Stimulated activated CD8-positive, alpha-beta memory T cell treated with anti-CD3 and anti-CD28 coated beads, Interleukin-4, amount 100 ng/mL, for 48 hours (primary cell): ENCODE results near the gene RBM18.

ENCODE experiments used
- DNase-seq: peaks from one replicate; pipeline ENCODE4 v3.0.0-alpha.2; 2020

RBM18 gene

GRCh38 chr9:122201641-122202040 is 63.0 kb downstream of the RBM18 start:
- no peak for DNase-seq

DNA sequence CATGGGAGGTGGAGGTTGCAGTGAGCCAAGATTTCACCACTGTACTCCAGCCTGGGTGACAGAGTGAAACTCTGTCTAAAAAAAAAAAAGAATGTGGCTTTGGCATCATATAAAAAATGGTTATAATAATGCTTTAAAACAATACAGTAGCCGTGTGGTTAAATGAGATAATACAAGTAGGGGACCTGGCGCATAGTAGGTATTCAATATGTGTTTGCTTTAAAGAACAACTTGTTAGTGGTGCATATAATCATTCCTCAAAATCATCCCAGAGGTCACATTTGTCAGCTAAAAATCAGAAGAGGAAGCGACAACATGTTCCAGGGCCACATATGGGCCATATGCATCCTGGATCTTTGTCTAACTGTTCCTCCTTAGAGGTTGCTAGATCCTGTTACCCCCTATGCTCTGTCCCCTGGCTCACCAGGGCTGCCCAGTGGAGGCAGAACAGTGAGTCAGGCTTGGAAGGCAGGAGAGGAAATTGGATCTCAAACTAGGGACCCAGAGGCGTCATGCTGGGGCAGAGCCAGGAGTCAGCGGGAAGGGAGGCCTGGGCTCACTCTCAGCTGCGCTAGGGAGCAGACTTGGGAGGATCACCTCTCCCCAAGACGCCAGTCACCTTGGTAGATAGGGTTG is 63.6 kb downstream of the RBM18 start:
- no peak for DNase-seq

- DNase-seq = no peak
Observed at GRCh38 chr9:122197882-122198281, 66.8 kb downstream of the RBM18 start.

DNA sequence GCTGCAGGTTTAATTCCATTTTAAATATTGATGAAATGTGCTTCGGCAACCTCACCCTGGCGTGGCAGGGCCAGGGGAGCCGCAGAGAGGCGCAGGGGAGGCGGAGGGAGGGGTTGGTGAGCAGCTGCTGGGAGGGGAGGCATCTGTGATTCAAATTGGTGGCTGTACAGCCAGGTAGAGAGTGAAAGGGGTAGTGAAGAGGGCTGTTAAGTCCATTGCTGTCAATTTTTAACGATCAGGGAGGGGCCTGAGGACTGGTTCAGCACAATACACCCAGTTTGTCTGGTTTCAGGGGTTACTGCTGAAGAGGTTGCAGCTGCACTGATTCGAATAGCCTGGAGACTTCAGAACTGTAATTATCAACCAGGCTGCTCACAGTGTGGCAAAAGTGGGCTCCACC is 67.2 kb downstream of the RBM18 start:
- no peak for DNase-seq

- no peak for DNase-seq
Observed at GRCh38 chr9:122195875-122196274, 68.8 kb downstream of the RBM18 start.

DNA sequence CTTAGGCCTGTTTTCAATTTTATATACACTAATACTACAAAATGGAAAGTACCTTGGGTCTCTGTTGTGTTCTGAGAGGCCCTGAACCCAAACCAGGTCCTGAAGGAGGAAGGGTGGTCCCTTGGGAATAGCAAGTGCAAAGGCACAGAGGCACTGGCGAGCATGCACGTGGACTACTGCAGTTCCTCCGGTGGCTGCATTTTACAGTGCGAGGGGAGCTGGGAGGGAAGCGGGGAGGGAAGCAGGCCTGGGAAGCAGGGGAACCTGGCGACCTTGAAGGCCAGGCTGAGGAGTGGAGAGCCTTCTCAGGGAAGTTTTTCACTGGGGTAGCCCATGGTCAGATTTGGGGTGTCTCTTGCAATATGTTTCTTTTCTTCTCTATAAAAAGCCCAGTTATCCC is 71.0 kb downstream of the RBM18 start:
- no peak for DNase-seq

DNA sequence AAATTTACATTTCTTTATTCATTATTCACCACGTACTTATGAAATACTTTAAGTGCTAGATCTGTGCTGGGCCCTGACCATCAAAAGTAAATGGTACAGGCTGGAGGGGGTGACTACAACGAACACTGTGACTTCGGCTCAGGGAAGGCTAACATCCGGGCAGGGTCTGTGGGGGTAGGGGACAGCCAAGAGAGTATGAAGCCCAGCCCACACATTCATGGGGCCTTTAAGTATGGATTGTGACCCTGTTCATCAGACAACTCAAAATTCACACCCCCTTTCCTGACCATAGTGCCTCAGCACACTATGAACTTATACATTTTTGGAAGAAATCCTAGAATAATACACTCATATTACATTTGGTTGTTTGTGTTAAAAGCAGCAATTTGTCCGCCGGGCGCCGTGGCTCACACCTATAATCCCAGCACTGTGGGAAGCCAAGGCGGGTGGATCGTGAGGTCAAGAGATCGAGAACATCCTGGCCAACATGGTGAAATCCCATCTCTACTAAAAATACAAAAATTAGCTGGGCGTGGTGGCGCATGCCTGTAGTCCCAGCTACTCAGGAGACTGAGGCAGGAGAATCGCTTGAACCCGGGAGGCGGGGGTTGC is 71.6 kb downstream of the RBM18 start:
- DNase-seq = no peak

DNA sequence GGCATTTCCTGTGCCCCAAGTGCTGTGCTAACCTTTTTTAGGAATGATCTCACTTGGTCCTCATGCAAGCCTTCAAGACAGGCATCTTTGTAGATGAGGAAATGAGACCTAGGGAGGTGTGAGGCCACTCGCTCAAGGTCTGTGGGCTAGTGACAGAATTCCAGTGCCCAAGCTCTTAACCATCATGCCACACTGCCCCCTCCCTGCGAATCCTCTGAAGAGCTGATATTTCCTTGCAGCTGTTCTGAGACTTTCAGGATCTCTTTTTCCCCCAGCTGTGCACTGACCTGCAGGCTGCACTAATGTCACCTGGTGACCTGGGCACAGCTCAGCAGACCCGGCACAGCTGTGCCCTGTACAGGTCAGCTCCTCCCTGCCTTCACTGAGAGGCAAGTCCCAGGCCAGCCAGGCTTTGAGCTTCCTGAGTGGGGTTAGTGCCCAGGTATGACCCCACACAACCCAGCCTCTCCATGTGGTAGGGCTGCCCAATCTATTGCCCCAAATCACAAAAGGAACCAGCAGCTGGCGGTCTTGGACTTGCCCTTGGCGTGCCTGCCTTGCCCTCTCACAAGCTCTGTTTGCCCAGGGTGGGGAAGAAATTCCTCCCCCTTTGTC is 72.3 kb downstream of the RBM18 start:
- no peak for DNase-seq

DNA sequence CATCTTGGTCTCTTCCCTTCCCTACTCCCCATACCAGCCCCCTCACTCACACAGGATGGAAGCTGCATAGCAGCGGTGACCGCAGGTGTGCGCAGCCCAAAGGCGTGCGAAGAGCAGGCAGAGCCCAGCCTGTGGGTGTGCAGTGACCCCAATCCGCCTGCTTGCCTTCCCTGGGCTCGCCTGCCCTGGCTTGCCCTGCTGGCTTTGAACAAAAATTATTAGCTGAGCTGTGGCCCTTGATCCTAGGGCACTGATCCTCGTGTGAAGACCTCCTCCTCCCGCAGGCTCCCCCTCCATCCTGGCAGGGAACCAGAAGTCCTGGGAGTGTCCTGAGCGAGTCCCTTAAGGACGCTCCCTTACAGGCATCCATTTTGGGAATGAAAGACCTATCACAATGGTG is 73.1 kb downstream of the RBM18 start:
- no peak for DNase-seq

DNA sequence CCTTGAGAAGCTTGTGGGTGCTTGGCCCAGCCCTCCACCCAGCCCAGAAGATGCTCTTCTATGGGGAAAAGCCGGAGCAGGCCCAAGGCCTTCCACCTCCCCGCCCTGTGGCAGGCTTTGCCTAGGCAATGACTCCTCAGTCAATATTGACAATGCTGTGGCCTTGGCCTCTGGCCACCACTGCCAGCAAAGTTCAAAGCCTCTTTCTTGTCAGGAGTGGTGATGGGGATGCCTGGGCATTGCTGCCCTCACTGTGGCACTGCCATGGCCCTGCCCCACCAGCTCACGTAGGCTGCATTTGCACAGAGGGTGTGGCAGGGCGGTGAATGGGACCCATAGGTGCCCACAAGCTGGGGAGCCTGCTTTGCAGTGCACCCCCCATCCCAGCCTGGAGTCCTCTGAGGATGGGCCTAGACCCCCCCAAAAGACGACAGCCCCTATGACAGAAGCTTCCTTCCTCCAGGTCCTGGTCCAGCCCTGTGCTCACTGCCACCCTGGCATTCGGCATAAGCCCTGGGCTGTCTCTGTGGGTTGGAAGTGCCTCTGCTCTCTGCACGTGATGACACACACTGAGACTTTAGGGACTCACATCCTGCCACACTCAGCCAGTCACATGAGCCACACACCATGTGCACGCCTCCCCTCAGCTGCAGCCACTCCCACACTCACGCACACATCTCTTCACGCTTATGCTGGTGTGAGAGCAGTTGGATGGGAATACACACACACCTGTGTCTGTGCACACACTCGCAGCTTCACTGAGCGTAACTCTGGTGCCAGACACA is 73.9 kb downstream of the RBM18 start:
- no peak for DNase-seq

- DNase-seq = no peak
Observed at GRCh38 chr9:122188369-122188768, 76.3 kb downstream of the RBM18 start.
